Activated CD4-positive, alpha-beta T cell treated with anti-CD3 and anti-CD28 coated beads, Interleukin-2, amount 10 ng/mL, durations not matched to agents 7 days and 5 days (primary cell): ENCODE measurements around the gene GNL2. TPM values are rescaled to one million over a fixed set of nuclear protein-coding genes. Genes with fewer than 3 reads are reported as not detected.

Experiments used
- CTCF ChIA-PET: fragments of 350-600 bp; sonication (Branson Sonifier 250); formaldehyde crosslinking; loops from one replicate; lab custom pipeline; 2021; ENCODE audit warnings: antibody characterized with exemption; lab: Charles Lee
- POLR2A ChIA-PET: fragments of 350-600 bp; sonication (Branson Sonifier 250); formaldehyde crosslinking; loops from one replicate; lab custom pipeline; 2021; ENCODE audit warnings: antibody characterized with exemption; lab: Charles Lee
- DNase-seq: peaks from one replicate; pipeline ENCODE4 v3.0.0-alpha.2; 2020
- H3K27ac Mint-ChIP-seq: one replicate; pipeline ENCODE4 v1.8.0; 2021; ENCODE audit warnings: mild to moderate bottlenecking, moderate library complexity, mixed read lengths
- H3K27me3 Mint-ChIP-seq: one replicate; pipeline ENCODE4 v1.8.0; 2021; ENCODE audit warnings: mixed read lengths
- H3K36me3 Mint-ChIP-seq: one replicate; pipeline ENCODE4 v1.8.0; 2021; ENCODE audit warnings: low read depth, mixed read lengths
- H3K4me1 Mint-ChIP-seq: one replicate; pipeline ENCODE4 v1.8.0; 2021; ENCODE audit warnings: mixed read lengths
- H3K4me3 Mint-ChIP-seq: one replicate; pipeline ENCODE4 v1.8.0; 2021; ENCODE audit warnings: mild to moderate bottlenecking, moderate library complexity, mixed read lengths
- H3K9me3 Mint-ChIP-seq: one replicate; pipeline ENCODE4 v1.8.0; 2021; ENCODE audit warnings: mixed read lengths
- total RNA-seq, 2 experiments: library from RNA; stranded (reverse); gene quantifications; one replicate each; pipeline ENCODE4 v1.2.3, GENCODE V29; 2021

GNL2 gene
- total RNA-seq, 2 experiments from 2014 or later, result 51.4 to 58.1 TPM

GRCh38 chr1:37628026-37628556, 32.4 kb upstream of the GNL2 start:
- H3K27me3 Mint-ChIP-seq, result peaks cover 70% of the 10 kb centered on the region
- no peaks in the 10 kb centered on the region for H3K9me3 Mint-ChIP-seq
- ChIA-PET CTCF (no interaction called here), POLR2A (no interaction called here)
- no peak overlapping the region for H3K27ac Mint-ChIP-seq
- no peak for DNase-seq
- H3K4me3 Mint-ChIP-seq, result no peak overlapping the region
- no peaks in the 10 kb centered on the region for H3K36me3 Mint-ChIP-seq
- no peaks in the 10 kb centered on the region for H3K4me1 Mint-ChIP-seq

- Mint-ChIP-seq H3K36me3 (no peaks in the 10 kb centered on the region), H3K4me1 (no peaks in the 10 kb centered on the region), H3K9me3 (no peaks in the 10 kb centered on the region), H3K4me3 (no peak overlapping the region), H3K27ac (no peak overlapping the region), H3K27me3 (peaks cover 36% of the 10 kb centered on the region)
- ChIA-PET POLR2A (no interaction called here), CTCF (interaction anchor here (0.8 to 1.2 kb wide), 3 partner anchors 19 to 201 kb away, joined by 3 to 6 read pairs (median 4); no protein-coding TSS in a partner anchor)
- DNase-seq, result no peak
Observed at GRCh38 chr1:37622131-37622530, 26.4 kb upstream of the GNL2 start.

GRCh38 chr1:37621326-37621870, 25.7 kb upstream of the GNL2 start:
- ChIA-PET CTCF (interaction anchor here (0.8 kb wide), 1 partner anchor 202 kb away, joined by 3 read pairs; no protein-coding TSS in a partner anchor), POLR2A (no interaction called here)
- H3K9me3 Mint-ChIP-seq, result no peaks in the 10 kb centered on the region
- no peak for DNase-seq
- no peak overlapping the region for H3K27ac Mint-ChIP-seq
- H3K4me1 Mint-ChIP-seq, result no peaks in the 10 kb centered on the region
- H3K27me3 Mint-ChIP-seq, result peaks cover 33% of the 10 kb centered on the region
- no peaks in the 10 kb centered on the region for H3K36me3 Mint-ChIP-seq
- no peak overlapping the region for H3K4me3 Mint-ChIP-seq

- DNase-seq, result no peak
- Mint-ChIP-seq H3K4me1 (no peaks in the 10 kb centered on the region), H3K9me3 (no peaks in the 10 kb centered on the region), H3K36me3 (no peaks in the 10 kb centered on the region), H3K4me3 (no peak overlapping the region), H3K27me3 (peaks cover 34% of the 10 kb centered on the region), H3K27ac (no peak overlapping the region)
- ChIA-PET CTCF (no interaction called here), POLR2A (no interaction called here)
Observed at GRCh38 chr1:37620707-37621106, 25.0 kb upstream of the GNL2 start.

- Mint-ChIP-seq H3K36me3 (no peaks in the 10 kb centered on the region), H3K27ac (no peak overlapping the region), H3K9me3 (no peaks in the 10 kb centered on the region), H3K4me3 (no peak overlapping the region), H3K27me3 (peaks cover 37% of the 10 kb centered on the region), H3K4me1 (no peaks in the 10 kb centered on the region)
- no peak for DNase-seq
- POLR2A ChIA-PET, result no interaction called here
- CTCF ChIA-PET, result interaction anchor here (1.0 kb wide), 1 partner anchor 14 kb away, joined by 3 read pairs; no protein-coding TSS in a partner anchor
Observed at GRCh38 chr1:37616330-37616729, 20.6 kb upstream of the GNL2 start.

GRCh38 chr1:37614105-37614504, 18.4 kb upstream of the GNL2 start:
- Mint-ChIP-seq H3K36me3 (no peaks in the 10 kb centered on the region), H3K4me1 (no peaks in the 10 kb centered on the region), H3K4me3 (no peak overlapping the region), H3K9me3 (no peaks in the 10 kb centered on the region), H3K27ac (no peak overlapping the region), H3K27me3 (peaks cover 34% of the 10 kb centered on the region)
- no peak for DNase-seq
- ChIA-PET POLR2A (no interaction called here), CTCF (interaction anchor here (0.9 to 1.6 kb wide), 3 partner anchors 10 to 15 kb away, joined by 4 to 6 read pairs (median 5); no protein-coding TSS in a partner anchor)

GRCh38 chr1:37612186-37612585, 16.4 kb upstream of the GNL2 start:
- no peak for DNase-seq
- no peaks in the 10 kb centered on the region for H3K9me3 Mint-ChIP-seq
- H3K36me3 Mint-ChIP-seq, result no peaks in the 10 kb centered on the region
- CTCF ChIA-PET, result no interaction called here
- peaks cover 21% of the 10 kb centered on the region for H3K27me3 Mint-ChIP-seq
- H3K27ac Mint-ChIP-seq, result no peak overlapping the region
- no peaks in the 10 kb centered on the region for H3K4me1 Mint-ChIP-seq
- no peak overlapping the region for H3K4me3 Mint-ChIP-seq
- POLR2A ChIA-PET, result interaction anchor here (0.6 kb wide), 1 partner anchor 70 kb away, joined by 3 read pairs; no protein-coding TSS in a partner anchor

GRCh38 chr1:37609994-37610393, 14.3 kb upstream of the GNL2 start:
- ChIA-PET CTCF (no interaction called here), POLR2A (no interaction called here)
- Mint-ChIP-seq H3K27me3 (peaks cover 10% of the 10 kb centered on the region), H3K4me1 (no peaks in the 10 kb centered on the region), H3K9me3 (no peaks in the 10 kb centered on the region), H3K36me3 (no peaks in the 10 kb centered on the region), H3K4me3 (no peak overlapping the region), H3K27ac (no peak overlapping the region)
- no peak for DNase-seq

GRCh38 chr1:37609002-37609401, 13.3 kb upstream of the GNL2 start:
- Mint-ChIP-seq H3K9me3 (no peaks in the 10 kb centered on the region), H3K4me1 (no peaks in the 10 kb centered on the region), H3K27ac (no peak overlapping the region), H3K36me3 (no peaks in the 10 kb centered on the region), H3K4me3 (no peak overlapping the region), H3K27me3 (peaks cover 15% of the 10 kb centered on the region)
- DNase-seq, result no peak
- CTCF ChIA-PET, result interaction anchor here (0.7 kb wide), 1 partner anchor 14 kb away, joined by 4 read pairs; no protein-coding TSS in a partner anchor
- POLR2A ChIA-PET, result no interaction called here

GRCh38 chr1:37606481-37607263, 10.9 kb upstream of the GNL2 start:
- ChIA-PET POLR2A (interaction anchor here (0.7 kb wide), 1 partner anchor 9 kb away, joined by 3 read pairs; no protein-coding TSS in a partner anchor), CTCF (interaction anchor here (0.9 to 1.0 kb wide), 2 partner anchors 75 to 84 kb away, joined by 3 read pairs; a partner anchor contains a TSS)
- H3K27me3 Mint-ChIP-seq, result peaks cover 21% of the 10 kb centered on the region
- no peaks in the 10 kb centered on the region for H3K9me3 Mint-ChIP-seq
- no peaks in the 10 kb centered on the region for H3K4me1 Mint-ChIP-seq
- H3K4me3 Mint-ChIP-seq, result no peak overlapping the region
- H3K36me3 Mint-ChIP-seq, result no peaks in the 10 kb centered on the region
- H3K27ac Mint-ChIP-seq, result no peak overlapping the region
- DNase-seq, result no peak

GRCh38 chr1:37605806-37606474, 10.2 kb upstream of the GNL2 start:
- ChIA-PET POLR2A (no interaction called here), CTCF (interaction anchor here (0.9 to 1.0 kb wide), 2 partner anchors 76 to 84 kb away, joined by 3 read pairs; a partner anchor contains a TSS)
- Mint-ChIP-seq H3K4me3 (no peak overlapping the region), H3K27ac (no peak overlapping the region), H3K4me1 (no peaks in the 10 kb centered on the region), H3K9me3 (no peaks in the 10 kb centered on the region), H3K27me3 (peaks cover 29% of the 10 kb centered on the region), H3K36me3 (no peaks in the 10 kb centered on the region)
- no peak for DNase-seq

GRCh38 chr1:37605061-37605650, 9.4 kb upstream of the GNL2 start:
- ChIA-PET CTCF (interaction anchor here (1.0 kb wide), 1 partner anchor 77 kb away, joined by 3 read pairs; no protein-coding TSS in a partner anchor), POLR2A (no interaction called here)
- Mint-ChIP-seq H3K27me3 (peaks cover 31% of the 10 kb centered on the region), H3K9me3 (no peaks in the 10 kb centered on the region), H3K4me1 (no peaks in the 10 kb centered on the region), H3K4me3 (no peak overlapping the region), H3K27ac (no peak overlapping the region), H3K36me3 (no peaks in the 10 kb centered on the region)
- no peak for DNase-seq
